Trophoblast cell (in vitro differentiated cells and primary cell): Measurements from ENCODE around the gene TRMO.

ENCODE experiments used
- DNase-seq, 2 donors: peaks; one replicate each; pipeline ENCODE4 v3.0.0-alpha.2; 2016
- H2AFZ ChIP-seq: 2 replicates; pipeline ENCODE4 v1.6.1; 2013; ENCODE audit warnings: low read length, moderate library complexity, mild to moderate bottlenecking; ENCODE audit not compliant: insufficient read depth, poor library complexity
- H2AK5ac ChIP-seq: 2 replicates; pipeline ENCODE4 v1.6.1; 2013; ENCODE audit warnings: mild to moderate bottlenecking, low read length
- H2BK120ac ChIP-seq: 2 replicates; pipeline ENCODE4 v1.6.1; 2013; ENCODE audit warnings: low read length, mild to moderate bottlenecking, moderate library complexity; ENCODE audit not compliant: insufficient read depth, poor library complexity
- H2BK12ac ChIP-seq: 2 replicates; pipeline ENCODE4 v1.6.1; 2013; ENCODE audit warnings: mild to moderate bottlenecking, low read length, moderate library complexity
- H2BK5ac ChIP-seq: 2 replicates; pipeline ENCODE4 v1.6.1; 2013; ENCODE audit warnings: low read length, low read depth, moderate library complexity, mild to moderate bottlenecking; ENCODE audit not compliant: poor library complexity
- H3K14ac ChIP-seq: 2 replicates; pipeline ENCODE4 v1.6.1; 2013; ENCODE audit warnings: mild to moderate bottlenecking, low read length
- H3K18ac ChIP-seq: 2 replicates; pipeline ENCODE4 v1.6.1; 2013; ENCODE audit warnings: mild to moderate bottlenecking, low read length
- H3K23ac ChIP-seq: 2 replicates; pipeline ENCODE4 v1.6.1; 2013; ENCODE audit warnings: low read length
- H3K27ac ChIP-seq: 2 replicates; pipeline ENCODE4 v1.5.1; 2013; ENCODE audit warnings: low read depth, mild to moderate bottlenecking, inconsistent platforms, low read length, moderate library complexity
- H3K27me3 ChIP-seq: 2 replicates; pipeline ENCODE4 v1.6.1; 2013; ENCODE audit warnings: inconsistent platforms, mild to moderate bottlenecking, low read length, moderate library complexity; ENCODE audit not compliant: insufficient read depth
- H3K36me3 ChIP-seq, 2 experiments: 1 replicate in 1 of 2; 2 replicates in 1 of 2; pipeline ENCODE4 v1.6.1; 2013; ENCODE audit warnings: low read length in 2 of 2, mild to moderate bottlenecking in 2 of 2, moderate library complexity in 1 of 2; ENCODE audit not compliant: insufficient read depth in 2 of 2, control insufficient read depth in 1 of 2
- H3K4ac ChIP-seq: 2 replicates; pipeline ENCODE4 v1.6.1; 2013; ENCODE audit warnings: low read depth, mild to moderate bottlenecking, low read length, moderate library complexity
- H3K4me1 ChIP-seq, 2 experiments: 1 replicate in 1 of 2; 2 replicates in 1 of 2; pipeline ENCODE4 v1.6.1; 2013; ENCODE audit warnings: low read length in 2 of 2, mild to moderate bottlenecking in 2 of 2, moderate library complexity in 1 of 2; ENCODE audit not compliant: insufficient read depth in 2 of 2, control insufficient read depth in 1 of 2
- H3K4me2 ChIP-seq: 2 replicates; pipeline ENCODE4 v1.6.1; 2013; ENCODE audit warnings: inconsistent platforms, mild to moderate bottlenecking, low read length, moderate library complexity
- H3K4me3 ChIP-seq: 2 replicates; pipeline ENCODE4 v1.5.1; 2013; ENCODE audit warnings: mild to moderate bottlenecking, low read depth, low read length, inconsistent platforms
- H3K79me1 ChIP-seq: one replicate; pipeline ENCODE4 v1.6.1; 2013; ENCODE audit warnings: low read length
- H3K79me2 ChIP-seq: 2 replicates; pipeline ENCODE4 v1.6.1; 2013; ENCODE audit warnings: low read length, mild to moderate bottlenecking; ENCODE audit not compliant: control insufficient read depth, insufficient read depth, poor library complexity
- H3K9ac ChIP-seq: 2 replicates; pipeline ENCODE4 v1.6.1; 2013; ENCODE audit warnings: mild to moderate bottlenecking, low read length
- H3K9me3 ChIP-seq: 2 replicates; pipeline ENCODE4 v1.6.1; 2013; ENCODE audit warnings: low read depth, mild to moderate bottlenecking, control low read depth, inconsistent platforms, low read length; ENCODE audit not compliant: insufficient read depth
- H4K12ac ChIP-seq: 2 replicates; pipeline ENCODE4 v1.6.1; 2013; ENCODE audit warnings: low read depth, mild to moderate bottlenecking, low read length, moderate library complexity
- H4K8ac ChIP-seq: 2 replicates; pipeline ENCODE4 v1.6.1; 2013; ENCODE audit warnings: low read depth, mild to moderate bottlenecking, low read length, moderate library complexity
- H4K91ac ChIP-seq: one replicate; pipeline ENCODE4 v1.6.1; 2013; ENCODE audit warnings: low read depth, mild to moderate bottlenecking, low read length, moderate library complexity
- WGBS: extraction: QIAGEN DNeasy Blood & Tissue Kit; methylation state at CpG from one replicate; pipeline ENCODE4 v1.1.7; 2013; ENCODE audit warnings: missing lambda C conversion rate; ENCODE audit not compliant: insufficient read length, insufficient coverage; ENCODE audit errors: extremely low coverage; 5-methylcytosine and 5-hydroxymethylcytosine counted together

The TRMO gene

DNA sequence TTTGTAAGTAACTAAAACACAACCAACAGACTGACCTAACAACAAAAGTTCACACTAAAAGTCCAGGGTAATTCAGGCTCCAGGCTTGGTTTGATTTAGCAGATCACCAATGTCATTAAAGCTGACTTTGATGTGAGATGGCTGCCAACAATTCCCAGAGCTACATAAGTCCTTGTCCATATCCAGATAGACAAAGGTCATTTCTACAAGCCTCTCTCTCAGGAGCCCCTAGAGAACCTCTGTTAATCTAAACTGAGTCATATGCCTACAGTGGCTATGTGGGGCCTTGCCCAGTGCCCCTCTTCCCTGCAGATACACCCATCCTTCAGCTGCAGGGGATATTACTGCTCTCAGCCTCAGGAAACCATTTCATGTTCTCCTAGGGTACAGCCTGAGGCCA is 42.6 kb upstream of the TRMO start:
- H3K9me3 ChIP-seq, result no peaks in the 10 kb centered on the region
- H3K79me2 ChIP-seq, result no peaks in the 10 kb centered on the region
- H3K9ac ChIP-seq, result no peak overlapping the region
- H3K27me3 ChIP-seq, result no peaks in the 10 kb centered on the region
- H3K4me1 ChIP-seq, result no peaks in the 10 kb centered on the region
- H2BK12ac ChIP-seq, result no peak overlapping the region
- no peak overlapping the region for H3K23ac ChIP-seq
- no peak overlapping the region for H3K18ac ChIP-seq
- no peak overlapping the region for H3K4me3 ChIP-seq
- H4K12ac ChIP-seq, result no peak overlapping the region
- H4K91ac ChIP-seq, result no peak overlapping the region
- H3K27ac ChIP-seq, result no peak overlapping the region
- no peak overlapping the region for H2AFZ ChIP-seq
- H3K4ac ChIP-seq, result no peak overlapping the region
- no peak overlapping the region for H2BK5ac ChIP-seq
- no peak overlapping the region for H3K4me2 ChIP-seq
- no peaks in the 10 kb centered on the region for H3K36me3 ChIP-seq
- no peak overlapping the region for H4K8ac ChIP-seq
- no peak overlapping the region for H2BK120ac ChIP-seq
- no peaks in the 10 kb centered on the region for H3K79me1 ChIP-seq
- H3K14ac ChIP-seq, result no peak overlapping the region
- no peak for DNase-seq
- H2AK5ac ChIP-seq, result no peak overlapping the region

GRCh38 chr9:97963232-97963631 is 40.9 kb upstream of the TRMO start:
- H3K27ac ChIP-seq, result no peak overlapping the region
- WGBS, result no CpG with 5 or more reads among the region's 2 CpGs
- no peaks in the 10 kb centered on the region for H3K4me1 ChIP-seq
- no peak overlapping the region for H3K18ac ChIP-seq
- no peak overlapping the region for H2AFZ ChIP-seq
- H3K79me1 ChIP-seq, result no peaks in the 10 kb centered on the region
- no peak overlapping the region for H2BK120ac ChIP-seq
- no peaks in the 10 kb centered on the region for H3K9me3 ChIP-seq
- no peaks in the 10 kb centered on the region for H3K36me3 ChIP-seq
- no peak overlapping the region for H4K8ac ChIP-seq
- no peak overlapping the region for H4K12ac ChIP-seq
- H2AK5ac ChIP-seq, result no peak overlapping the region
- H2BK5ac ChIP-seq, result no peak overlapping the region
- no peak overlapping the region for H3K23ac ChIP-seq
- H3K4me3 ChIP-seq, result no peak overlapping the region
- no peak overlapping the region for H2BK12ac ChIP-seq
- H3K27me3 ChIP-seq, result no peaks in the 10 kb centered on the region
- DNase-seq, result no peak
- H3K79me2 ChIP-seq, result no peaks in the 10 kb centered on the region
- no peak overlapping the region for H3K14ac ChIP-seq
- no peak overlapping the region for H4K91ac ChIP-seq
- H3K4me2 ChIP-seq, result no peak overlapping the region
- no peak overlapping the region for H3K4ac ChIP-seq
- H3K9ac ChIP-seq, result no peak overlapping the region

DNA sequence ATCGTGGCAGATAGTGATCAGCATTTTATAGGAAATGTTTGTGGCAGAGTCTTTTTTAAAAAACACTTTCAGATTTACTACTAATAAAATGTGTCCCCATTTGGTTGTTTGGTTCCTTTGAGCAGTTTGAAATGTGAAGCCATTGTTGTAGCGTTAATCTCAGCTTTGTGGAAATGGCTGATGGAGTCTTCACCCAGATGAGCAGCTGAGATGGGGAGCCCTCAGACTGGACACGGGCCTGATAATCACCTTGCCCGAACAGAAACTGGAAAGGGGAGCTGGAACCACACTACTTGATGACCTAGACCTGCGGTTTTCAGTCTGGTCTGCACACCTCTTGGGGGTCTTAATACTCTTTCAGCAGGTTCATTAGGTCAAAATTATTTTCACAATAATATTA is 40.3 kb upstream of the TRMO start:
- no peak overlapping the region for H2BK5ac ChIP-seq
- no peak for DNase-seq
- no peaks in the 10 kb centered on the region for H3K4me1 ChIP-seq
- no peak overlapping the region for H2BK120ac ChIP-seq
- WGBS, result no CpG with 5 or more reads among the region's 5 CpGs
- H3K27me3 ChIP-seq, result no peaks in the 10 kb centered on the region
- H3K4me2 ChIP-seq, result no peak overlapping the region
- H3K9ac ChIP-seq, result no peak overlapping the region
- no peak overlapping the region for H2AK5ac ChIP-seq
- H4K91ac ChIP-seq, result no peak overlapping the region
- H3K79me2 ChIP-seq, result no peaks in the 10 kb centered on the region
- H3K18ac ChIP-seq, result no peak overlapping the region
- no peak overlapping the region for H2BK12ac ChIP-seq
- H3K9me3 ChIP-seq, result no peaks in the 10 kb centered on the region
- H3K79me1 ChIP-seq, result no peaks in the 10 kb centered on the region
- H3K4me3 ChIP-seq, result no peak overlapping the region
- no peak overlapping the region for H3K23ac ChIP-seq
- H3K14ac ChIP-seq, result no peak overlapping the region
- no peak overlapping the region for H3K4ac ChIP-seq
- no peaks in the 10 kb centered on the region for H3K36me3 ChIP-seq
- no peak overlapping the region for H3K27ac ChIP-seq
- H4K12ac ChIP-seq, result no peak overlapping the region
- H4K8ac ChIP-seq, result no peak overlapping the region
- H2AFZ ChIP-seq, result no peak overlapping the region

DNA sequence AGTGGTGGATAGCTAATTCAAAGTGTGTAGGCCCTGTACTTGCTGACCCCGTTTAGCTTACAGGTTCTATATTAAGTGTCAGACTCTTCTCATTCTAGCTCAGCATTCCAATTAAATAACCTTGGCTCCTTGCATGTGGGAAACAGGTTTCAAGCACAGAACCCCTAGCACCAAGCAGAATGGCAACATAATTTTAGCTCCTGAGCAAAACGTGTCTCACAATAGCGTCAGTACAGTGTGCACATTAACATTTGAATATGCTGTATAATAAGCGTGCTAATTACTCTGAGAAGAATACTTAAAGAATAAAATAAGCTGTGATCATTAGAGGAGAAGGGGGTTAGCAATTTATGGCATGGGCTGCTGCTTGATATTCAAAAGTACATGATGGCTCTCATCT is 39.8 kb upstream of the TRMO start:
- no peaks in the 10 kb centered on the region for H3K9me3 ChIP-seq
- H3K9ac ChIP-seq, result no peak overlapping the region
- H3K27me3 ChIP-seq, result no peaks in the 10 kb centered on the region
- H2BK5ac ChIP-seq, result no peak overlapping the region
- no peak overlapping the region for H3K23ac ChIP-seq
- no peak overlapping the region for H2AK5ac ChIP-seq
- no peaks in the 10 kb centered on the region for H3K36me3 ChIP-seq
- no peak overlapping the region for H4K91ac ChIP-seq
- no peak overlapping the region for H4K8ac ChIP-seq
- H3K4me3 ChIP-seq, result no peak overlapping the region
- no peaks in the 10 kb centered on the region for H3K4me1 ChIP-seq
- H4K12ac ChIP-seq, result no peak overlapping the region
- no peak overlapping the region for H2BK12ac ChIP-seq
- no peak overlapping the region for H3K4ac ChIP-seq
- H3K18ac ChIP-seq, result no peak overlapping the region
- no peak for DNase-seq
- H3K79me2 ChIP-seq, result no peaks in the 10 kb centered on the region
- H3K27ac ChIP-seq, result no peak overlapping the region
- no peaks in the 10 kb centered on the region for H3K79me1 ChIP-seq
- H2AFZ ChIP-seq, result no peak overlapping the region
- H3K14ac ChIP-seq, result no peak overlapping the region
- H3K4me2 ChIP-seq, result no peak overlapping the region
- H2BK120ac ChIP-seq, result no peak overlapping the region
- no CpG with 5 or more reads among the region's 4 CpGs for WGBS

- no peak overlapping the region for H2AFZ ChIP-seq
- H3K36me3 ChIP-seq, result no peaks in the 10 kb centered on the region
- H3K79me2 ChIP-seq, result no peaks in the 10 kb centered on the region
- H4K8ac ChIP-seq, result no peak overlapping the region
- no peak overlapping the region for H2BK120ac ChIP-seq
- no peak overlapping the region for H3K18ac ChIP-seq
- no peaks in the 10 kb centered on the region for H3K9me3 ChIP-seq
- H3K4me1 ChIP-seq, result no peaks in the 10 kb centered on the region
- H3K27ac ChIP-seq, result no peak overlapping the region
- no CpG with 5 or more reads among the region's 2 CpGs for WGBS
- no peak overlapping the region for H2BK5ac ChIP-seq
- H3K4me2 ChIP-seq, result no peak overlapping the region
- no peak overlapping the region for H3K4me3 ChIP-seq
- H4K12ac ChIP-seq, result no peak overlapping the region
- DNase-seq, result no peak
- no peak overlapping the region for H3K9ac ChIP-seq
- H2BK12ac ChIP-seq, result no peak overlapping the region
- no peak overlapping the region for H3K23ac ChIP-seq
- no peaks in the 10 kb centered on the region for H3K27me3 ChIP-seq
- H4K91ac ChIP-seq, result no peak overlapping the region
- H3K4ac ChIP-seq, result no peak overlapping the region
- H2AK5ac ChIP-seq, result no peak overlapping the region
- no peak overlapping the region for H3K14ac ChIP-seq
- H3K79me1 ChIP-seq, result no peaks in the 10 kb centered on the region
Observed at GRCh38 chr9:97961361-97961760, 39.1 kb upstream of the TRMO start.
